ENCODE results near the gene CFAP43.

GRCh38 chr10:104170610-104171254, 61.4 kb downstream of the CFAP43 start:
- TF ChIP-seq FOXP2 (optimal IDR thresholded peaks at IDR 0.05; ENCODE audit: borderline replicate concordance, extremely low read depth, extremely low read length, insufficient read depth) (no peak), POLR2AphosphoS5 (IDR thresholded peaks at IDR 0.05; ENCODE audit: low read depth, low read length) (no peak), SIN3A (IDR thresholded peaks at IDR 0.05; ENCODE audit: borderline replicate concordance, insufficient read depth, low read length) (no peak), TAF1 (IDR thresholded peaks at IDR 0.05; ENCODE audit: borderline replicate concordance, insufficient read depth, low read length) (no peak)

Measured in PFSK-1 (cell line).